ENCODE measurements around the gene OTOG. TPM values are rescaled to one million over a fixed set of nuclear protein-coding genes. Genes with fewer than 3 reads are reported as not detected.

The OTOG gene
- total RNA-seq, 4 donors from 2014 or later, result not detected

GRCh38 chr11:17540807-17541206 is 6.3 kb upstream of the OTOG start:
- TF ChIP-seq, protein P1, sequence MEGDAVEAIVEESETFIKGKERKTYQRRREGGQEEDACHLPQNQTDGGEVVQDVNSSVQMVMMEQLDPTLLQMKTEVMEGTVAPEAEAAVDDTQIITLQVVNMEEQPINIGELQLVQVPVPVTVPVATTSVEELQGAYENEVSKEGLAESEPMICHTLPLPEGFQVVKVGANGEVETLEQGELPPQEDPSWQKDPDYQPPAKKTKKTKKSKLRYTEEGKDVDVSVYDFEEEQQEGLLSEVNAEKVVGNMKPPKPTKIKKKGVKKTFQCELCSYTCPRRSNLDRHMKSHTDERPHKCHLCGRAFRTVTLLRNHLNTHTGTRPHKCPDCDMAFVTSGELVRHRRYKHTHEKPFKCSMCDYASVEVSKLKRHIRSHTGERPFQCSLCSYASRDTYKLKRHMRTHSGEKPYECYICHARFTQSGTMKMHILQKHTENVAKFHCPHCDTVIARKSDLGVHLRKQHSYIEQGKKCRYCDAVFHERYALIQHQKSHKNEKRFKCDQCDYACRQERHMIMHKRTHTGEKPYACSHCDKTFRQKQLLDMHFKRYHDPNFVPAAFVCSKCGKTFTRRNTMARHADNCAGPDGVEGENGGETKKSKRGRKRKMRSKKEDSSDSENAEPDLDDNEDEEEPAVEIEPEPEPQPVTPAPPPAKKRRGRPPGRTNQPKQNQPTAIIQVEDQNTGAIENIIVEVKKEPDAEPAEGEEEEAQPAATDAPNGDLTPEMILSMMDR (IDR thresholded peaks at IDR 0.05; ENCODE audit: low read depth), result no peak

DNA sequence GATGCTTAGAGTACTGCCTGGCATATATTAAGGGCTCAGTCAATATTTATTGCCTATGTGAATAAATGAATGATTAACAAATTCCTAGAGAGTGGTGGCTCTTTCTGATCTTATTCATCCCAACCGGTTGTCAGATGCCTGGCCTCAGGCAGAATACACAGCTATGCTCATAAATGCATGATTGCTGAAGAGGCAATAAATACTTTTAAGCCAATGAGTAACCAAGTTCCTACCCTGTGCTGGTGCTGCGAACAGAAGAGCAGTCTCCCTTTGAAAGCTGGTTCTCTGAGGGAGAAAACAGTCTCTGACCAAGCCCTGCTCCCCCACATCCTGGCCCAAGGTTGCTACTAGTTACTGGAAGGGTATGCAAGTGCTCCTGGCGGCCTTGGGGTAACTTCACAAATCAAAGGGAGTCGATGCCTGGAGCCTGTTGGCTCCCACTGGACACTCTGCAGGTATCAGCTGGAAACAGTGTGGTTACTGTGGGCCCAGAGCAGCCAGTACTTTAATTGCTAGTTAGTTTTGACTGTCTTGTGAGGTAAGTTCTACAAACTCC is 5.7 kb upstream of the OTOG start:
- TF ChIP-seq, protein P1 (IDR thresholded peaks at IDR 0.05; ENCODE audit: low read depth), result no peak

DNA sequence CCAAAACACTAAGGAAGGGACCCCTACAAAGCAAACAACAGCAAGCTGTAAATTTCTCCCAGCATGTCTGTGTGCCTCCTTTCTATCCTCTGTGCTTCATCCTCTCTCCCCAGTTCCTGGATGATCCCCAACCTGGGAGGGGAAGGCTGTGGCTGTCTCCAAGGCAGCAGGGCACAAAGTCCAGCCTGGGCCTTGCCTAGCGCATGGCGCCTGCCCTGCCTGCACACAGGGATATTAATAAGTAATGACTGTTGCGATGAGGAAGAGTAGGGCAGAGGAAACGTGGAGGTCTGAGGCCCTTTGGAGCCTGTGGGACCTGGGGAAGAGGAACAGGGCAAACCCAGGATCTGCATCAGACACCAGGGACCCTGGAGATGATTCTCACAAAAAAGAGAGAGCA is 4.8 kb upstream of the OTOG start:
- TF ChIP-seq, protein P1 (IDR thresholded peaks at IDR 0.05; ENCODE audit: low read depth), result no peak

DNA sequence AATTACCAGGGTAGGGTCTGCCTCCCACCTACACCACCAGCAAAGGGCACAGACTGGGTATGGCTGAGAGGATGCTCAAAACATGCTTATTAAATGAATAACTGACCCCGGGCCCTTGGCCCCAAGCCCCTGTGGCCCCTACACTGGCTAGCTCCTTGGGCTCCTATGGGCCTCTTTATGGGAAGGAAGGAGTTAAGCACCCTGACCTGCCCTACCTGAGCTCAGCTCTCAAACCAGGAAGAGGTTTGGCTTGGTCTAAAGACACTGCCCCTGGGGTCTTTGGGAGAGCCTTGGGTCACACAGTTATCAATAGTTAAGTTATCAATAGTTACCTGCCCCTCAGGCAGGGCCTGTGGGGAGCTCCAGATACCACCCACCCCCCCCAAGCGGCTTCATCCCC is 4.0 kb upstream of the OTOG start:
- TF ChIP-seq, protein P1 (IDR thresholded peaks at IDR 0.05; ENCODE audit: low read depth), result no peak

DNA sequence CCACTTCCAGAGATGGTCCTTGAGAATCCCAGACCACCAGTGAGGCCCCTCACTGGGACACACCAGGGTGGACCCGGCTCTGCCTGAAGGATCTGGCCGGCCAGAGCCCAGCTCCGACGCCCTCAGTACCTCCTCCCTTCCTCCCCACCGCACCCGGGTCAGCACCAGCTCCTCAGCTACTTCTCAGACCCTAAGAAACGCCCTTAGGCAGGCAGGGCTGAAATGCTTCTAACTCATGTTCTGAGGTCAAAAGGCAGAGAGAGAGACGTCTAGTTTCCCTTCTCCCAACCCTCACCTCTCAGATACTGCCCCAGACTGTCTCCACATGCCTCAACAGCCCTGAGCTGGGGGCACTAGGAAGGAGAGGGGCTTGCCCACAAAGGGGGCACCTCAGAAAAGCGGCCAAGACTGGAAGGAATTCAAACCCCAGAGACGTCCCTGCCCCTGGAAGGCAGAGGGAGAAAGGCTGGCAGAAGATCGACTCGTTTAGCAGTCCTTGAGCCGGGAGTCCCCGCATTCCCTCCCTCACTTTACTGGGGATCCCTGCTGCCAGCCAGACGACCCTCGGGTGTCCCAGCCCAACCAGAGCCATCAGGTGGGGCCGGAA is 3.4 kb upstream of the OTOG start:
- TF ChIP-seq, protein P1 (IDR thresholded peaks at IDR 0.05; ENCODE audit: low read depth), result no peak

GRCh38 chr11:17544181-17544622 is 2.9 kb upstream of the OTOG start, which contains the start of gene USH1C:
TSS of gene USH1C (minus strand) at chr11:17544416. CDS start at chr11:17544307, 109 bp downstream.
- TF ChIP-seq, protein P1 (IDR thresholded peaks at IDR 0.05; ENCODE audit: low read depth), result no peak

- TF ChIP-seq, protein P1 (IDR thresholded peaks at IDR 0.05; ENCODE audit: low read depth), result no peak
These were observed 819 bp upstream of the OTOG start for GRCh38 chr11:17546240-17546639.

Measured in subcutaneous adipose tissue (tissue), 4 donors.